Measurements from ENCODE around the gene ALS2.

GRCh38 chr2:201680743-201681142 lies 100.0 kb downstream of the ALS2 start:
- peak; percentile 81 for TF ChIP-seq CTCF (conservative IDR thresholded peaks at IDR 0.05; ENCODE audit: low read depth, low read length)
- TF ChIP-seq EZH2 (IDR thresholded peaks at IDR 0.05; ENCODE audit: borderline replicate concordance, low read depth, low read length, poor library complexity, severe bottlenecking), result no peak

All from A673 (cell line).